ENCODE measurements around the gene FIBP. TPM values are rescaled to one million over a fixed set of nuclear protein-coding genes. Genes with fewer than 3 reads are reported as not detected.

FIBP gene
- total RNA-seq, 4 donors from 2014 or later = 39.6 to 79.3 (median 53.0) TPM

DNA sequence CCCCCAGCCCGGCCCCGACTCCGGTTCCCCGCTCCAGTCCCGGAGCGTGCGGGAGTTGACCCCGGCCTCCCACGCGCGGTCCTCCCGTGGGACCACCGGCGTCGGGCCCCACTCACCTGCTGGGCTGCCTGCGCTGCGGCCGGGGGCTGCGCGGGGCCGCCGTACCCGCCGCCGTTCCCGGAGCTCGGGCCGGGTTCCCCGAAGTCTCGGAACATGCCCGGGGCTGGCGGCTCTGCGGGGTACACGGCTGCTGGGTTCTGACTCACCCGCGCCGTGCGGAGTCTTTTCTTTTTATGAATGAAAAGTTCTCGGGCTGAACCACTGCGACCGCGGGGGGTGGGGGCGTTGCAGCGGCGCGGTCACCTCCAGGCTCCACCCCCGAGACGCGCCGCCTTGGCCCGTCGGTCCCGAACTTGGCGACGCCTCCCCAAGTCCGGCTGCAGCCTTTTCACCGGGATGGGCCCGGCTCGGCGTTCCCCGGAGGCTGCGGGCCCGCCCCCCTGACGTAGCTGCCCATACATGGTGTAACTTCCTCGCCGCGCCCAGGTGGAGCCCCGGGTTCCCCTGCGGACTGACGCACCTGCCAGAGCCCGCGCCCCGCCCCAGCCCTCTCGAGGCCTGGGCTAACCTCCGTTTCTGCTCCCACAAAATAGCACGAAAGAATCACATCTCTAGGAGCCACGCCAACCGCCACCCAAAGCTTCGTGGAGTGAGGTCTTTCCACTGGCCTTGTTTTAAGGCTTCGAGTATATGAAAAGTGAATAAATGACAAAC is 12.0 kb upstream of the FIBP start, which contains the start of gene FOSL1:
TSS of gene FOSL1 (minus strand) at position 264 of the 774 bp plus-strand sequence. CDS start at position 215, 49 bp downstream.
- Histone ChIP-seq H3K36me3 (no peaks in the 10 kb centered on the region), H3K9me3 (no peaks in the 10 kb centered on the region), H3K4me1 (peaks cover 0 to 10% of the 10 kb centered on the region in 2 donors), H3K27me3 (peaks cover 12 to 26% (median 16%) of the 10 kb centered on the region in 3 donors), H3K27ac (peak within 1 kb of the TSS in 3 of 4 donors; percentile 37 to 63 (median 53)), H3K4me3 (peak within 1 kb of the TSS; percentile 43 to 71 (median 64))
- TF ChIP-seq POLR2A (IDR thresholded peaks at IDR 0.05) (peak; percentile 76 to 83), CTCF (IDR thresholded peaks at IDR 0.05 in 4 of 5, conservative IDR thresholded peaks at IDR 0.05 in 1 of 5) (no peak)
- in situ Hi-C loops (cut with MboI; ENCODE audit: low sequenced_read_pairs in 4 of 4) (no loop called here), intact Hi-C loops (cut with DNase I; ENCODE audit: low total_unique reads) (loop anchor here (2.0 kb wide), 1 partner anchor 14 kb away; no protein-coding TSS in a partner anchor)
- peak; percentile 71 to 83 for DNase-seq
- peak; percentile 81 to 88 for ATAC-seq

DNA sequence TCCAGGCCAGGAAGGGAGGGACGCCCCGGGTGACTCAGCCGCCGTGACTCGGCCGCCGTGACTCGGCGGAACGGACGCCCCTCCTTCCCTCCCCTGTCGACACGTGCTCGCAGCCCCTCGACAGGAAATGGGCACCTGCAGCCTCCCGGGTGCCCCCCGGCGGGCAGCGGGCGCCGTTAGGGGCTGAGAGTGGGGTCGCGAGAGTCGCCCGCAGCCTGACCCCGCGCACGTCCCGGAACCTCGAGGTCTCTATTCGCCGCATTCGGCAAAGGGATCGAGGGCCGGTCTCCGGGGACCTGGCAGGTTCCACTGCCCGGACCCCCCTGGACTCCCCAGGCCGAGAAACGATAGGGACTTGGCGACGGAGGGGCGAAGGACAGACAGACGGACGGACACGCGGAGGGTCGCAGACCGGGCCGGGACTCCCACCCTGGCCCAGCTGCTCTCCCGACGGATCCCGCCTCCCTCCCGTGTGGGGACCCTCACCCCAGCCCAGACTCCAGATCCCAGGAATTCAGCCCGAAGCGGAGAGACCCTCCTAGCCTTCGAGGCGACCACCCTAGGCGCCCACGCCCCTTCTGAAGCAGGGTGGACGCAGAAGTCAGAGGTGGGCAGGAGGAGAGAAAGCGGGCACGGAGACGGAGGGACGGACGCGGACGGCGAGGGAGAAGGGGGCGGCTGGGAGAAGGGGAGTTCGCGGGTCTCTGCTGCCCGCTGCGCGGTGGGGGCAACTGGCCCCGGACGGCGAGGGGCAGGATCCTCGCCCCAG is 11.3 kb upstream of the FIBP start:
- TF ChIP-seq POLR2A (IDR thresholded peaks at IDR 0.05) = peak in 1 of 2 donors; percentile 30
- TF ChIP-seq CTCF (IDR thresholded peaks at IDR 0.05 in 4 of 5, conservative IDR thresholded peaks at IDR 0.05 in 1 of 5) = no peak
- intact Hi-C loops (cut with DNase I; ENCODE audit: low total_unique reads) (loop anchor here (2.0 kb wide), 1 partner anchor 15 kb away; no protein-coding TSS in a partner anchor), in situ Hi-C loops (cut with MboI; ENCODE audit: low sequenced_read_pairs in 4 of 4) (no loop called here)
- peak overlapping the region; percentile 43 to 71 (median 64) for H3K4me3 ChIP-seq
- DNase-seq (no peak), ATAC-seq (peak; percentile 40 to 42)
- H3K27me3 ChIP-seq = peaks cover 12 to 26% (median 16%) of the 10 kb centered on the region in 3 donors
- H3K36me3 ChIP-seq = no peaks in the 10 kb centered on the region
- H3K9me3 ChIP-seq = no peaks in the 10 kb centered on the region
- H3K27ac ChIP-seq = peak overlapping the region in 3 of 4 donors; percentile 37 to 63 (median 53)
- H3K4me1 ChIP-seq = peaks cover 0 to 10% of the 10 kb centered on the region in 2 donors

DNA sequence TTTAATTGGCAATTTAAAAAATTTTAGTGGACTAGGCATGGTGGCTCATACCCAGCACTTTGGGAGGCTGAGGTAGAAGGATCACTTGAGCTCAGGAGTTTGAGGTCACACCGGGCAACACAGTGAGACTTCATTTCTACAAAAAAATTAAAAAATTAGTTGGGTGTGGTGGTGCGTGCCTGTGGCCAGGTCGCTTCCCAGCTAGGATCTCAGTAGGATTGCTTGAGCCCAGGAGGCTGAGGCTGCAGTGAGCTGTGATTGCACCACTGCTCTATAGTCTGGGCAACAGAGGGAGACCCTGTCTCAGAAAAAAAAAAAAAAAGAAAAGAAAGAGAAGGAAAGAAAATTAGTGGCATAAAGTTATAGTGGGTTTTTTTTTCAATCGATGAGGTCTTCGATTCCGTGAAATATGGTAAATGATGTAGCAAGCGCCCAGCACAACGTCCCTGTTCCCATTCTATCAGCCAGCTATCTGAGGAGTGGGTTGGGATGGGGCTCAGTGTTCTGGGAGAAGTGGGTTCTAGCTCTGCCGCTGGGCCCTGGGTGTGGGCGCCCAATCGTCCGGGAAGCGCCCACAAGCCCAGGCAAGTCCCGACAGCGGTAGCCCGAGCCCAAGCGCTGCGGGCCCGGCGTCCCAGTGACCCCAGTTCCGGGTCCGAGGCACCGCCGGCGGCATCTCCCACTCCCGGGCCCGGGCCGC is 10.5 kb upstream of the FIBP start:
- Histone ChIP-seq H3K27me3 (peaks cover 12 to 26% (median 16%) of the 10 kb centered on the region in 3 donors), H3K27ac (peak overlapping the region in 2 of 4 donors; percentile 37 to 63), H3K4me3 (peak overlapping the region; percentile 43 to 71 (median 64)), H3K4me1 (peaks cover 0 to 11% of the 10 kb centered on the region in 2 donors), H3K9me3 (no peaks in the 10 kb centered on the region), H3K36me3 (no peaks in the 10 kb centered on the region)
- DNase-seq (no peak), ATAC-seq (no peak)
- in situ Hi-C loops (cut with MboI; ENCODE audit: low sequenced_read_pairs in 4 of 4) = no loop called here
- intact Hi-C loops (cut with DNase I; ENCODE audit: low total_unique reads) = no loop called here
- TF ChIP-seq CTCF (IDR thresholded peaks at IDR 0.05 in 4 of 5, conservative IDR thresholded peaks at IDR 0.05 in 1 of 5) = no peak
- peak in 1 of 2 donors; percentile 50 for TF ChIP-seq POLR2A (IDR thresholded peaks at IDR 0.05)

DNA sequence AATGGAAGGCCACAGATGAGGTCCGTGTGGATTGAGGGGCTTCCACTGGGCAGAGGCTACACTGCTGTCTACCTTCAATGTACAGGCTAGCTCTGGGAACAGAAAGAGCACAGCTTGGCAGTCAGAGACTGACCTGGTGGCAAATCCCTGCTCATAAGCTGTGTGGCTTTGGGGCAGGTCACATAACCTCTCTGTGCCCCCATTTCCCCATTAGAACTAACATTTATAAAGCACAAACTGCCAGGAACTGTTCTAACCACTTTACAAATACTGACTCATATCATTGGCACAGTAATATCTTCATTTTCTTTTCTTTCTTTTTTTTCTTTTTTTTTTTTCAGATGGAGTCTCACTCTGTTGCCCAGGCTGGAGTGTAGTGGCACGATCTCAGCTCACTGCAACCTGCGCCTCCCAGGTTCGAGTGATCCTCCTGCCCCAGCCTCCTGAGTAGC is 8.8 kb upstream of the FIBP start:
- in situ Hi-C loops (cut with MboI; ENCODE audit: low sequenced_read_pairs in 4 of 4) = no loop called here
- intact Hi-C loops (cut with DNase I; ENCODE audit: low total_unique reads) = no loop called here
- Histone ChIP-seq H3K9me3 (no peaks in the 10 kb centered on the region), H3K4me3 (no peak overlapping the region), H3K27ac (no peak overlapping the region), H3K27me3 (peaks cover 12 to 26% (median 16%) of the 10 kb centered on the region in 3 donors), H3K36me3 (no peaks in the 10 kb centered on the region), H3K4me1 (peaks cover 11 to 29% of the 10 kb centered on the region in 2 donors)
- ATAC-seq (no peak), DNase-seq (no peak)
- TF ChIP-seq CTCF (IDR thresholded peaks at IDR 0.05 in 4 of 5, conservative IDR thresholded peaks at IDR 0.05 in 1 of 5) (no peak), POLR2A (IDR thresholded peaks at IDR 0.05) (no peak)
